Measurements from ENCODE around the gene ZDHHC18.

Gene ZDHHC18

GRCh38 chr1:26855636-26856035, 29.1 kb downstream of the ZDHHC18 start (continued):
- TF ChIP-seq ZNF518A (tag by site-specific recombination; conservative IDR thresholded peaks at IDR 0.05; ENCODE audit: low read depth) (no peak), ZBTB44 (tag by site-specific recombination; IDR thresholded peaks at IDR 0.05) (no peak), ZNF664 (tag by site-specific recombination; IDR thresholded peaks at IDR 0.05) (no peak), SALL2 (tag by site-specific recombination; IDR thresholded peaks at IDR 0.05; ENCODE audit: borderline replicate concordance) (no peak), GLIS2 (tag by site-specific recombination; IDR thresholded peaks at IDR 0.05) (no peak), ZNF544 (tag by site-specific recombination; IDR thresholded peaks at IDR 0.05) (no peak)

GRCh38 chr1:26856181-26856580, 29.7 kb downstream of the ZDHHC18 start:
- H3K4me1 ChIP-seq (ENCODE audit: control insufficient read depth, insufficient read depth, low read length): no peaks in the 10 kb centered on the region
- H3K27ac ChIP-seq (ENCODE audit: extremely low read depth, low read depth, low read length): no peak overlapping the region
- no peaks in the 10 kb centered on the region for H3K9me3 ChIP-seq (ENCODE audit: control insufficient read depth, insufficient read depth, low read depth, low read length)
- POLR2A ChIA-PET: interaction anchor here (2.3 kb wide), 1 partner anchor 9 kb away, joined by 9 read pairs; no protein-coding TSS in a partner anchor
- H3K4me3 ChIP-seq (ENCODE audit: low read depth, low read length): no peak overlapping the region
- peaks cover 0 to 53% of the 10 kb centered on the region in 2 experiments; a peak in 1 of 3 replicates for H3K36me3 ChIP-seq (ENCODE audit: control insufficient read depth in 2 of 2, insufficient read depth in 1 of 2, low read length in 2 of 2)
- no peak for TF ChIP-seq PBX3 (CRISPR knock-in tag; IDR thresholded peaks at IDR 0.05)
- no peak for TF ChIP-seq ATF2 (tag by site-specific recombination; IDR thresholded peaks at IDR 0.05; ENCODE audit: low read depth)
- TF ChIP-seq ZBTB10 (tag by site-specific recombination; IDR thresholded peaks at IDR 0.05): no peak
- TF ChIP-seq MZF1 (tag by site-specific recombination; IDR thresholded peaks at IDR 0.05; ENCODE audit: borderline replicate concordance): no peak
- CTCF ChIA-PET: interaction anchor here (0.8 to 1.6 kb wide), 2 partner anchors 21 to 254 kb away, joined by 3 read pairs; no protein-coding TSS in a partner anchor

Data from HEK293 (cell line).